Osteoblast (primary cell): ENCODE results near the gene LIPG. TPM values are rescaled to one million over a fixed set of nuclear protein-coding genes. Genes with fewer than 3 reads are reported as not detected.
"Not testable (repeated sequence)": the region's sequence is repeated elsewhere in the genome, so short reads cannot be mapped to it uniquely, and the experiment has no call there.

Source experiments
- DNase-seq: peaks from one replicate; pipeline ENCODE4 v3.0.0; 2011; ENCODE audit warnings: low spot score, mixed read lengths; ENCODE audit not compliant: insufficient read length; ENCODE audit errors: missing footprints
- H2AFZ ChIP-seq: 2 replicates; pipeline ENCODE4 v1.6.0; 2011; ENCODE audit warnings: mild to moderate bottlenecking, low read length
- H3K27ac ChIP-seq: 2 replicates; pipeline ENCODE4 v1.5.1; 2011; ENCODE audit warnings: mild to moderate bottlenecking, low read depth, low read length, moderate library complexity
- H3K27me3 ChIP-seq: 2 replicates; pipeline ENCODE4 v1.6.0; 2012; ENCODE audit warnings: mild to moderate bottlenecking, control low read depth, inconsistent platforms, low read length, moderate library complexity; ENCODE audit not compliant: insufficient read depth
- H3K36me3 ChIP-seq: 2 replicates; pipeline ENCODE4 v1.5.1; 2011; ENCODE audit warnings: mild to moderate bottlenecking, low read length, control low read depth, moderate library complexity; ENCODE audit not compliant: insufficient read depth
- H3K4me1 ChIP-seq: 2 replicates; pipeline ENCODE4 v1.5.1; 2011; ENCODE audit warnings: mild to moderate bottlenecking, low read length, control low read depth, moderate library complexity; ENCODE audit not compliant: insufficient read depth
- H3K4me2 ChIP-seq: 2 replicates; pipeline ENCODE4 v1.6.0; 2011; ENCODE audit warnings: mild to moderate bottlenecking, low read length; ENCODE audit not compliant: insufficient read depth
- H3K4me3 ChIP-seq: fragments of 200-600 bp; sonication (generic); 3 replicates; pipeline ENCODE4 v1.5.1; 2012; ENCODE audit warnings: mild to moderate bottlenecking, low read length, inconsistent platforms; ENCODE audit not compliant: insufficient read depth
- H3K79me2 ChIP-seq: 2 replicates; pipeline ENCODE4 v1.6.0; 2012; ENCODE audit warnings: mild to moderate bottlenecking, low read length, control low read depth, inconsistent platforms; ENCODE audit not compliant: insufficient read depth
- H3K9me3 ChIP-seq: 2 replicates; pipeline ENCODE4 v1.5.1; 2011; ENCODE audit warnings: low read depth, low read length, control low read depth
- H4K20me1 ChIP-seq: 2 replicates; pipeline ENCODE4 v1.6.0; 2012; ENCODE audit warnings: mild to moderate bottlenecking, low read length, control low read depth; ENCODE audit not compliant: insufficient read depth
- total RNA-seq: library from RNA; depleted of rRNA; stranded (reverse); fragments of >200 nt; gene quantifications from 2 replicates; pipeline ENCODE4 v1.2.3, GENCODE V29; 2012
- TF ChIP-seq, protein P1 (sequence below): IDR thresholded peaks from 2 replicates; pipeline ENCODE4 v1.5.1; 2011; ENCODE audit warnings: mild to moderate bottlenecking, low read depth, low read length, moderate library complexity; ENCODE audit errors: extremely low read depth

The LIPG gene
- total RNA-seq, 1 donor = 2.2 TPM

DNA sequence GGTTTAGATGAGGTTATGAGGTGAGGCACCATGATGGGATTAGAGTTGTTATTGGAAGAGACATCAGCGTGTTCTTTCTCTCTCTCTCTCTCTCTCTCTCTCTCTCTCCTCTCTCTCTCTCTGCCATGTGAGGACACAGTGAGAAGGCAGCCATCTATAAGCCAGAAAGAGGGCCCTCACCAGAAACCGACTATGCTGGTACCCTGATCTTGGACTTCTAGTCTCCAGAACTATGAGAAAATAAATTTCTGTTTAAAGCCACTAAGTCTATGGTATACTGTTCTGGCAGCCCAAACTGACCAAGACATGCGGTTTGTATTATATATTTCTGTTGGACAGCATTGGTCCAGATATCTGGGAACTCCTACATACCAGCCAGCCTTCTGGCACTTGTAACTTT, 3.5 kb upstream of the LIPG start:
- no peak for DNase-seq
- Histone ChIP-seq H3K4me2 (no peak overlapping the region), H2AFZ (no peak overlapping the region), H3K36me3 (no peaks in the 10 kb centered on the region), H4K20me1 (no peaks in the 10 kb centered on the region), H3K4me3 (no peak overlapping the region), H3K79me2 (no peaks in the 10 kb centered on the region), H3K27me3 (peaks cover 31% of the 10 kb centered on the region), H3K4me1 (peaks cover 18% of the 10 kb centered on the region), H3K27ac (no peak overlapping the region), H3K9me3 (no peaks in the 10 kb centered on the region)
- TF ChIP-seq, protein P1, sequence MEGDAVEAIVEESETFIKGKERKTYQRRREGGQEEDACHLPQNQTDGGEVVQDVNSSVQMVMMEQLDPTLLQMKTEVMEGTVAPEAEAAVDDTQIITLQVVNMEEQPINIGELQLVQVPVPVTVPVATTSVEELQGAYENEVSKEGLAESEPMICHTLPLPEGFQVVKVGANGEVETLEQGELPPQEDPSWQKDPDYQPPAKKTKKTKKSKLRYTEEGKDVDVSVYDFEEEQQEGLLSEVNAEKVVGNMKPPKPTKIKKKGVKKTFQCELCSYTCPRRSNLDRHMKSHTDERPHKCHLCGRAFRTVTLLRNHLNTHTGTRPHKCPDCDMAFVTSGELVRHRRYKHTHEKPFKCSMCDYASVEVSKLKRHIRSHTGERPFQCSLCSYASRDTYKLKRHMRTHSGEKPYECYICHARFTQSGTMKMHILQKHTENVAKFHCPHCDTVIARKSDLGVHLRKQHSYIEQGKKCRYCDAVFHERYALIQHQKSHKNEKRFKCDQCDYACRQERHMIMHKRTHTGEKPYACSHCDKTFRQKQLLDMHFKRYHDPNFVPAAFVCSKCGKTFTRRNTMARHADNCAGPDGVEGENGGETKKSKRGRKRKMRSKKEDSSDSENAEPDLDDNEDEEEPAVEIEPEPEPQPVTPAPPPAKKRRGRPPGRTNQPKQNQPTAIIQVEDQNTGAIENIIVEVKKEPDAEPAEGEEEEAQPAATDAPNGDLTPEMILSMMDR = no peak

- not testable (repeated sequence) for H3K4me2 ChIP-seq, H3K27ac ChIP-seq, H3K4me3 ChIP-seq, H4K20me1 ChIP-seq, H3K79me2 ChIP-seq, H3K36me3 ChIP-seq, H3K9me3 ChIP-seq, H2AFZ ChIP-seq
- peak; percentile 85 for DNase-seq
- TF ChIP-seq, protein P1 = peak; percentile 60
- Histone ChIP-seq H3K4me1 (peaks cover 19% of the 10 kb centered on the region), H3K27me3 (peaks cover 31% of the 10 kb centered on the region)
Measured at GRCh38 chr18:49559326-49559931, 2.4 kb upstream of the LIPG start.

GRCh38 chr18:49560277-49560623, 1.6 kb upstream of the LIPG start:
- peak; percentile 65 for DNase-seq
- no peak overlapping the region for H3K4me3 ChIP-seq
- H2AFZ ChIP-seq = no peak overlapping the region
- H3K27ac ChIP-seq = no peak overlapping the region
- no peaks in the 10 kb centered on the region for H3K79me2 ChIP-seq
- TF ChIP-seq, protein P1 = no peak
- no peaks in the 10 kb centered on the region for H3K36me3 ChIP-seq
- peaks cover 36% of the 10 kb centered on the region for H3K27me3 ChIP-seq
- no peaks in the 10 kb centered on the region for H4K20me1 ChIP-seq
- no peak overlapping the region for H3K4me2 ChIP-seq
- H3K9me3 ChIP-seq = no peaks in the 10 kb centered on the region
- H3K4me1 ChIP-seq = peaks cover 19% of the 10 kb centered on the region

DNA sequence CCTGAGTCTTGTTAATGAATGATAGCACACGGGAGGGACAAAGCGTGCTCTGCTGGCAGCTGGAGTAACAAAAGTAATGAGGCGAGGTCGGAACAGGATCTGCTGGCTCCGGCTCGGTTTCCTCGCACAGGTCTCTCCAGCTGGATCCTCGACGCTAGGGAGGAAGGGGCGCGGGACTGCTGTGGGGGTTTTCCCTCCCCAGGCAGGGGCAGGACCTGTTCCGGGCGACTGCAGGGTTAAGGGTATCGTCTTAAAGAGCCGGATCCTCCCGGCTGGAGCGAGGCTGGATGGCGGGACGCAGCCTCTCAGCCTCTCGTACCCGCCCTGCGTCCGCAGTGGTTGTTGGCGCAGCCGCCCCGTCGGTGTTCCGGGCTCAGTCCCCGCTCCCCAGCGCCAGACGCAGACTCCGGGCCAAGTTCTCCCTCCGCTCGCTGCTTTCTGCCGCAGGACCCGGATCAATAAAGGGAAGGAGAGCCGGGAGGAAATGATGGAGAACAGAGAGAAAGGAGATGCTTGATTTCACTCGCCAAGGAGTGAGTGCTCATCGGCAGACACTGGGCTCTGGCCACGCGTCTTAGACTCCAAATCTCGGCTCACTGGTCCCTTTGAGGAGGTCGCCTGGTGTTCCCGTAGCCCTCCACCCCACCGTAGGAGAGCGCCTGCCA, 1.1 kb upstream of the LIPG start:
- peak overlapping the region; percentile 92 for H3K4me2 ChIP-seq
- no peaks in the 10 kb centered on the region for H4K20me1 ChIP-seq
- no peaks in the 10 kb centered on the region for H3K79me2 ChIP-seq
- DNase-seq = peak; percentile 62
- peaks cover 21% of the 10 kb centered on the region for H3K4me1 ChIP-seq
- no peaks in the 10 kb centered on the region for H3K9me3 ChIP-seq
- TF ChIP-seq, protein P1 = no peak
- no peak overlapping the region for H3K27ac ChIP-seq
- H2AFZ ChIP-seq = peak overlapping the region; percentile 88
- H3K4me3 ChIP-seq = peak overlapping the region; percentile 66
- no peaks in the 10 kb centered on the region for H3K36me3 ChIP-seq
- H3K27me3 ChIP-seq = peaks cover 37% of the 10 kb centered on the region
